ENCODE measurements around the gene NARS2.
"Not testable (repeated sequence)": the region's sequence is repeated elsewhere in the genome, so short reads cannot be mapped to it uniquely, and the experiment has no call there.

The NARS2 gene

GRCh38 chr11:78472382-78472781 is 102.3 kb downstream of the NARS2 start:
- no peak for DNase-seq

GRCh38 chr11:78470861-78471442 is 103.7 kb downstream of the NARS2 start:
- no peak for DNase-seq

DNA sequence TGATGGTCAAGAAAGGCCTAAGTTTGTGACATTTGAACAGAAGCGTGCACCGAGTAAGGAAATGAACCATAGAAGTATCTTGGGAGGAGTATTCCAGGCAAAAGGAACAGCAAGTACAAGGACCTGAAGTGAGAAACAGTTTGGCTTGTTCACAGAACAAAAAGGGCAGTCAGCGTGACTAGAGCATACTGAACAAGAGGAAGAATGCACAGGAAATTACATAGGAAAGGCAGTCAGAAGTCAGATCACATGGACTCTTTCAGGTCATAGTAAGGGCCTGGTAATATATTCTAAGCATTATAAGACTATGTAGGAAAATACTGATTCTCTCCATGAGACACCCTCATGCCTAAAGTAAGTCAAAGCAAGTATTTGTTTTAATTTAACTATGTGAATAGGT is 104.8 kb downstream of the NARS2 start:
- no peak for DNase-seq

- DNase-seq = no peak
These were observed 106.7 kb downstream of the NARS2 start for GRCh38 chr11:78467931-78468330.

- no peak for DNase-seq
These were observed 107.3 kb downstream of the NARS2 start for GRCh38 chr11:78467370-78467769.

GRCh38 chr11:78465169-78465942 is 109.3 kb downstream of the NARS2 start:
- no peak for DNase-seq

DNA sequence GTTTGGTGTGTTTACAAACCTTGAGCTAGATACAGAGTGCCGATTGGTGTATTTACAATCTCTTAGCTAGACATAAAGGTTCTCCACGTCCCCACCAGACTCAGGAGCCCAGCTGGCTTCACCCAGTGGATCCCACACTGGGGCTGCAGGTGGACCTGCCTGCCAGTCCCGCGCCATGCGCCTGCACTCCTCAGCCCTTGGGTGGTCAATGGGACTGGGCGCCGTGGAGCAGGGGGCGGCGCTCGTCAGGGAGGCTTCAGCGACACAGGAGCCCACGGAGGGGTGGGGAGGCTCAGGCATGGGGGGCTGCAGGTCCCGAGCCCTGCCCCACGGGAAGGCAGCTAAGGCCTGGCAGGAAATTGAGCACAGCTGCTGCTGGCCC is 109.9 kb downstream of the NARS2 start:
- not testable (repeated sequence) for DNase-seq

- DNase-seq = no peak
These were observed 114.2 kb downstream of the NARS2 start for GRCh38 chr11:78460471-78460870.

GRCh38 chr11:78459738-78460137 is 114.9 kb downstream of the NARS2 start:
- DNase-seq = no peak

DNA sequence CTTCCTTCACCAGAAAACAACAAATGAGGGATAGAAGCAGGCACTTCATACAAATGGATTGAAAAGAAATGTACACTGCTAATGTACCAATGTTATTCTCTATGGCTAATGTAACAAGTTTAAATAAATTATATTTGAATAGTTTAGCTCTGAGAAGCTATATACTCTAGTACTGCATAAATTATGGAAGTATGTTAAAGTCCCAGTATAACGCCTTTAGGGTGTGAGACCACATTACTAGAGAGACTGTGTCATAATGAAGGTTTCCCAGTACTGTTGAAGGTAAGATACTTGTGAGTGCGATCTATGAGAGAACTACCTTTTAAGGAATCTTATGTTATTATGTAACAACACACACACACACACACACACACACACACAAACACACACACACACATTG is 117.2 kb downstream of the NARS2 start:
- DNase-seq = no peak

GRCh38 chr11:78453140-78453935 is 121.3 kb downstream of the NARS2 start:
- DNase-seq = no peak

DNA sequence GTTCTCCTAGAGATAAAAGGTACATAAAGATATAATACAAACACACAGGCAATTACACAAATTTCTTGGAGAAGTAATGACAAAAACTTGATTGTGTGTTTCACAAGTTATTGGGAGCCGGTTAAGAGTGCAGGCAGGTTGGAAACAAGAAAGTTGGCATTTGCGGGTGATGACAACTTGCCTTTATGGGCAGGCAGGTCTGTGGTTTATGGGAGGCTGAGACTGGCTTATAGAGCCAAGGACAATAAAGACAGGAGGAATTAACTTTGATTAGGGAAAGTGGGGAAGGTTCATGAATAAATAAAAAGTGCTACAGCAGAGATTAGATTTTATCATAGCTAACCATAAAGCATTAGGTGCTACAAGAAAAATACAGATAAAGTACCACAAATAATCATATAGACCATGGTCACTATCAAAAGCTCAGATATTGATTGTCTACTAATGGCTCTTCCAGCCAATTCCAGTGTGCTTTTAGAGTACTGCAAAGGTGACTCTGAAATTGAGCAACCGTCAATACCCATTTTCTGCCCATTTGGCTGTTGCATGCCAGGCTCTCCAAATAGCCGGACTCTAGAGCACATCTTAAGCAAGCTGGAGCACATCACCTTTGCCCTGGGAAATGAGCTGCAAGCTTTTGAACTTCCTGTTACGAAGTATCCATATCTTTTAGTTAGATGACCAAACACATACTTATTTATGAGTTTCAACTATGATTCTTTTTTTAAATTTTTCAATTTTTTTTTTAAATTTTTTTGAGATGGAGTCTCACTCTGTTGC is 123.1 kb downstream of the NARS2 start:
- DNase-seq = no peak

DNA sequence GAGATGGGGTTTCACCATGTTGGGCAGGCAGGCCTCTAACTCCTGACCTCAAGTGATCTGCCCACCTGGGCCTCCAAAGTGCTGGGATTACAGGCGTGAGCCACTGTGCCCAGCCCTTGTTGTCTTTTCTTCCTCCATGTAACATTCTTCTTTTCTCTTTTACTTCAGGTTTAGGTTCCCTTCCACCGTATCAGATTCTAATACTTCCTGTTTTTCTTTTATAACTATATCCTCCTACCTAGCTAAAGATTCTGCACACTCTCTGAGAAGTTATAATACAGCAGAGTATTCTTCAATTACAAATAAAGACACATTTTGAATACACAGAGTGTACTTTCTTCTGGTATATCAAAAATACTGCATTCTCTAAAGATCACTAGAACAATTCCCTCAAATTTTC is 123.8 kb downstream of the NARS2 start:
- DNase-seq = no peak

- no peak for DNase-seq
These were observed 124.8 kb downstream of the NARS2 start for GRCh38 chr11:78449866-78450265.

- DNase-seq = no peak
These were observed 128.5 kb downstream of the NARS2 start for GRCh38 chr11:78446210-78446609.

- DNase-seq = no peak
These were observed 129.9 kb downstream of the NARS2 start for GRCh38 chr11:78444726-78445125.

DNA sequence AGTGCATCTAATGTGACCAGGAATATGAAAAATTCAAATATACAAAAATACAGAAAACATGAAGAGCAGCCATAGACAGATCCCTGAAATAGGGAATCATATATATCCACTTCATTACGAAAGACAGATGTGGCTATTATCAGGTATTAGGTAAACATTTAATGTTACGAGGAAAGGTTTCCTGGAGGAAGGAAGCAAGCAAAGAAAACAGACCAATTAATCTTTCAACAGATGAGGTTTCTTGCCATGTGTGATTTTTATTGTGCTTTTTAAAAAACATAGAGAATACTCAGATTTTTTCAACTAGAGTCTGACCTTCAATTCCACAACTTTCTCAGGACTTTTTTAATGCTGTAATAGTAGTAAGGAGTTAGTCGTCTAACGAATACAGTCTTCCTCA is 132.7 kb downstream of the NARS2 start:
- DNase-seq = no peak

GRCh38 chr11:78438298-78438975 is 136.2 kb downstream of the NARS2 start:
- DNase-seq = no peak

DNA sequence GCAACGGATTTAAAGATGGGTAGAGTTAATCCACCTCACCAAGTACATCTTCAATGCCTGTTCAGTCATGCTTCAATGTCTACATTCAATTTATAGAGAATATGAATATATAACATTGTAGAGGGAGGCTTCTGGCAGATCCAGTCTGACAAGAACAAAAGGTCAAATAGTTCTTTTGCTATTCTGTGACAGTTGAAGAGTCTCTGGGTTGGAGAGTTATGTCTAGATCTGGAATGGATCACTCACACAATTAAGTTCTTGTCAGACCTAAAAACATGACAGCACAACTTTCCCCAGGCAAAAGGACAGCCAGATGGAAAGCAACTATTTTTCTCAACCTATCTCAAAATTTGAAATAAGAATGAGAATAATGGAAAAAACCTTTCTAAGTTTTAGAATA is 141.7 kb downstream of the NARS2 start:
- no peak for DNase-seq

GRCh38 chr11:78432058-78432515 is 142.6 kb downstream of the NARS2 start:
- no peak for DNase-seq

- DNase-seq = no peak
These were observed 145.0 kb downstream of the NARS2 start for GRCh38 chr11:78429660-78430059.

- no peak for DNase-seq
These were observed 145.5 kb downstream of the NARS2 start for GRCh38 chr11:78429209-78429608.

DNA sequence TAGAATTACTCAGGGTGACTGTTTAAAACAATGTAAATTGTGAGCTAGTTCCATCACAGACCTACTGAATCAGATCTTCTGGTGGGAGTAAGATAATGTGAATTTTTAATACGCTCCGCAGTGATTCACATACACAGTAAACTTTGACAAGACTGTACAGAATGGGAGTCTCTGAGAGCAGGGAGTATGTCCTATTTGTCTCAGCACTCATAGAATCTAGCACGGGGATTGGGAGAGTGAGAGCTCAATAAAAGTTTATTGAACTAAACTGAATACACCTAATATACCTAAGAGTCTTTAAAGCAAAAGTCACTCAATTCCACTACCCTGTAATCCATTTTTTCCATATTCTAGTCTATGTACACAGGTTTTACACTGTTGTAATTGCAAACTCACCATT is 145.9 kb downstream of the NARS2 start:
- DNase-seq = no peak
